ENCODE data around the gene CCDC142.

Gene CCDC142

GRCh38 chr2:74439373-74439772, 43.4 kb downstream of the CCDC142 start:
- no peak for TF ChIP-seq CTCF (IDR thresholded peaks at IDR 0.05; ENCODE audit: poor library complexity, severe bottlenecking)
- Histone ChIP-seq H3K9me3 (ENCODE audit: severe bottlenecking) (no peaks in the 10 kb centered on the region), H3K27me3 (ENCODE audit: insufficient read depth, poor library complexity, severe bottlenecking) (no peaks in the 10 kb centered on the region), H3K27ac (ENCODE audit: poor library complexity, severe bottlenecking) (peak overlapping the region; percentile 84), H3K36me3 (ENCODE audit: low read depth) (peaks cover 32% of the 10 kb centered on the region), H3K4me3 (ENCODE audit: severe bottlenecking) (peak overlapping the region; percentile 42), H3K4me1 (ENCODE audit: insufficient read depth, poor library complexity, severe bottlenecking) (peaks cover 14% of the 10 kb centered on the region)
- DNase-seq (ENCODE audit: low spot score) (no peak), ATAC-seq (ENCODE audit: low read depth) (no peak)

- Histone ChIP-seq H3K4me1 (ENCODE audit: insufficient read depth, poor library complexity, severe bottlenecking) (peaks cover 8% of the 10 kb centered on the region), H3K27ac (ENCODE audit: poor library complexity, severe bottlenecking) (no peak overlapping the region), H3K27me3 (ENCODE audit: insufficient read depth, poor library complexity, severe bottlenecking) (no peaks in the 10 kb centered on the region), H3K4me3 (ENCODE audit: severe bottlenecking) (no peak overlapping the region), H3K9me3 (ENCODE audit: severe bottlenecking) (no peaks in the 10 kb centered on the region), H3K36me3 (ENCODE audit: low read depth) (peaks cover 32% of the 10 kb centered on the region)
- no peak for ATAC-seq (ENCODE audit: low read depth)
- no peak for DNase-seq (ENCODE audit: low spot score)
- TF ChIP-seq CTCF (IDR thresholded peaks at IDR 0.05; ENCODE audit: poor library complexity, severe bottlenecking) = no peak
Measured at GRCh38 chr2:74438248-74438647, 44.5 kb downstream of the CCDC142 start.

- no peak for ATAC-seq (ENCODE audit: low read depth)
- no peaks in the 10 kb centered on the region for H3K27me3 ChIP-seq (ENCODE audit: insufficient read depth, poor library complexity, severe bottlenecking)
- DNase-seq (ENCODE audit: low spot score) = no peak
- H3K27ac ChIP-seq (ENCODE audit: poor library complexity, severe bottlenecking) = no peak overlapping the region
- peaks cover 4% of the 10 kb centered on the region for H3K4me1 ChIP-seq (ENCODE audit: insufficient read depth, poor library complexity, severe bottlenecking)
- no peak for TF ChIP-seq CTCF (IDR thresholded peaks at IDR 0.05; ENCODE audit: poor library complexity, severe bottlenecking)
- no peak overlapping the region for H3K4me3 ChIP-seq (ENCODE audit: severe bottlenecking)
- H3K36me3 ChIP-seq (ENCODE audit: low read depth) = peaks cover 40% of the 10 kb centered on the region
- no peaks in the 10 kb centered on the region for H3K9me3 ChIP-seq (ENCODE audit: severe bottlenecking)
Measured at GRCh38 chr2:74436848-74437695, 45.7 kb downstream of the CCDC142 start.

- Histone ChIP-seq H3K9me3 (ENCODE audit: severe bottlenecking) (no peaks in the 10 kb centered on the region), H3K27me3 (ENCODE audit: insufficient read depth, poor library complexity, severe bottlenecking) (no peaks in the 10 kb centered on the region), H3K4me3 (ENCODE audit: severe bottlenecking) (no peak overlapping the region), H3K36me3 (ENCODE audit: low read depth) (peaks cover 49% of the 10 kb centered on the region), H3K4me1 (ENCODE audit: insufficient read depth, poor library complexity, severe bottlenecking) (peaks cover 4% of the 10 kb centered on the region), H3K27ac (ENCODE audit: poor library complexity, severe bottlenecking) (no peak overlapping the region)
- no peak for TF ChIP-seq CTCF (IDR thresholded peaks at IDR 0.05; ENCODE audit: poor library complexity, severe bottlenecking)
- no peak for ATAC-seq (ENCODE audit: low read depth)
- no peak for DNase-seq (ENCODE audit: low spot score)
Measured at GRCh38 chr2:74436111-74436805, 46.5 kb downstream of the CCDC142 start.
